NCI-H128 (cell line): Measurements from ENCODE around the gene CDC42BPB.

Experiments used
- DNase-seq: peaks from one replicate; lab custom pipeline; 2025; ENCODE audit not compliant: unreplicated experiment; lab: John Stamatoyannopoulos, UW

The CDC42BPB gene

GRCh38 chr14:102968306-102968705 is 89.0 kb downstream of the CDC42BPB start:
- no peak for DNase-seq

- DNase-seq, result no peak
Observed at GRCh38 chr14:102967506-102967795, 89.9 kb downstream of the CDC42BPB start.

GRCh38 chr14:102966681-102967505 is 90.5 kb downstream of the CDC42BPB start:
- no peak for DNase-seq

GRCh38 chr14:102965971-102966655 is 91.2 kb downstream of the CDC42BPB start:
- no peak for DNase-seq

- DNase-seq, result no peak
Observed at GRCh38 chr14:102965282-102965681, 92.1 kb downstream of the CDC42BPB start.

GRCh38 chr14:102964152-102964730 is 93.1 kb downstream of the CDC42BPB start:
- DNase-seq, result no peak

- DNase-seq, result no peak
Observed at GRCh38 chr14:102962111-102962627, 95.2 kb downstream of the CDC42BPB start.

- no peak for DNase-seq
Observed at GRCh38 chr14:102958461-102958860, 98.9 kb downstream of the CDC42BPB start.

GRCh38 chr14:102957222-102957621 is 100.1 kb downstream of the CDC42BPB start:
- DNase-seq, result no peak

- DNase-seq, result no peak
Observed at GRCh38 chr14:102955636-102956408, 101.5 kb downstream of the CDC42BPB start.

- DNase-seq, result no peak
Observed at GRCh38 chr14:102954081-102954789, 103.1 kb downstream of the CDC42BPB start.

GRCh38 chr14:102953100-102953499 is 104.2 kb downstream of the CDC42BPB start:
- DNase-seq, result no peak

GRCh38 chr14:102952276-102952675 is 105.1 kb downstream of the CDC42BPB start:
- DNase-seq, result no peak

GRCh38 chr14:102951799-102952198 is 105.5 kb downstream of the CDC42BPB start:
- no peak for DNase-seq

GRCh38 chr14:102951034-102951433 is 106.3 kb downstream of the CDC42BPB start:
- no peak for DNase-seq

GRCh38 chr14:102949801-102950451 is 107.4 kb downstream of the CDC42BPB start:
- DNase-seq, result no peak

- DNase-seq, result no peak
Observed at GRCh38 chr14:102949062-102949800, 108.1 kb downstream of the CDC42BPB start.

- no peak for DNase-seq
Observed at GRCh38 chr14:102948698-102949061, 108.7 kb downstream of the CDC42BPB start.

- DNase-seq, result no peak
Observed at GRCh38 chr14:102947321-102948103, 109.8 kb downstream of the CDC42BPB start.
